HG02973 (cell line): ENCODE measurements around the gene MEIS2.
"Not testable (repeated sequence)": the region's sequence is repeated elsewhere in the genome, so short reads cannot be mapped to it uniquely, and the experiment has no call there.

ENCODE experiments used
- ATAC-seq: cut with Tn5 transposase; IDR thresholded peaks from one replicate; pipeline ENCODE4 v1.9.1; 2021; ENCODE audit warnings: moderate library complexity; ENCODE audit not compliant: unreplicated experiment

MEIS2 gene

GRCh38 chr15:37014137-37014536 is 86.2 kb downstream of the MEIS2 start:
- ATAC-seq = no peak

- no peak for ATAC-seq
These were observed 89.8 kb downstream of the MEIS2 start for GRCh38 chr15:37010595-37010994.

GRCh38 chr15:37009288-37009687 is 91.1 kb downstream of the MEIS2 start:
- no peak for ATAC-seq

- ATAC-seq = no peak
These were observed 92.1 kb downstream of the MEIS2 start for GRCh38 chr15:37008205-37008604.

- ATAC-seq = no peak
These were observed 93.0 kb downstream of the MEIS2 start for GRCh38 chr15:37007301-37007700.

GRCh38 chr15:37004981-37005735 is 95.2 kb downstream of the MEIS2 start:
- no peak for ATAC-seq

- no peak for ATAC-seq
These were observed 95.9 kb downstream of the MEIS2 start for GRCh38 chr15:37004373-37004869.

GRCh38 chr15:37002041-37002672 is 98.2 kb downstream of the MEIS2 start:
- ATAC-seq = no peak

- ATAC-seq = no peak
These were observed 98.9 kb downstream of the MEIS2 start for GRCh38 chr15:37001417-37001816.

GRCh38 chr15:36999778-37000177 is 100.6 kb downstream of the MEIS2 start:
- ATAC-seq = no peak

- ATAC-seq = no peak
These were observed 103.7 kb downstream of the MEIS2 start for GRCh38 chr15:36996538-36997181.

- no peak for ATAC-seq
These were observed 104.2 kb downstream of the MEIS2 start for GRCh38 chr15:36996121-36996520.

GRCh38 chr15:36994790-36995189 is 105.6 kb downstream of the MEIS2 start:
- ATAC-seq = no peak

GRCh38 chr15:36992454-36992853 is 107.9 kb downstream of the MEIS2 start:
- ATAC-seq = no peak

GRCh38 chr15:36988947-36989346 is 111.4 kb downstream of the MEIS2 start:
- ATAC-seq = no peak

- ATAC-seq = no peak
These were observed 117.9 kb downstream of the MEIS2 start for GRCh38 chr15:36982430-36982829.

GRCh38 chr15:36980281-36980680 is 120.1 kb downstream of the MEIS2 start:
- ATAC-seq = not testable (repeated sequence)

GRCh38 chr15:36978625-36979024 is 121.7 kb downstream of the MEIS2 start:
- ATAC-seq = no peak

GRCh38 chr15:36978126-36978525 is 122.2 kb downstream of the MEIS2 start:
- ATAC-seq = no peak

- ATAC-seq = no peak
These were observed 122.7 kb downstream of the MEIS2 start for GRCh38 chr15:36977659-36978058.

- ATAC-seq = no peak
These were observed 127.6 kb downstream of the MEIS2 start for GRCh38 chr15:36972704-36973103.

GRCh38 chr15:36970522-36970921 is 129.8 kb downstream of the MEIS2 start:
- ATAC-seq = no peak
